LNCaP clone FGC (cell line): ENCODE measurements around the gene CDKAL1.

ENCODE experiments used
- DNase-seq: peaks from one replicate; pipeline ENCODE4 v3.0.0-alpha.2; 2011; ENCODE audit warnings: low read depth
- H3K4me3 ChIP-seq: 2 replicates; pipeline ENCODE4 v1.5.1; 2011; ENCODE audit warnings: mild to moderate bottlenecking, low read depth, low read length, control low read depth
- TF ChIP-seq, protein P1 (sequence below): IDR thresholded peaks from 2 replicates; pipeline ENCODE4 v1.5.1; 2012; ENCODE audit warnings: mild to moderate bottlenecking; ENCODE audit not compliant: control insufficient read depth, insufficient read depth; ENCODE audit errors: extremely low read depth

CDKAL1 gene

DNA sequence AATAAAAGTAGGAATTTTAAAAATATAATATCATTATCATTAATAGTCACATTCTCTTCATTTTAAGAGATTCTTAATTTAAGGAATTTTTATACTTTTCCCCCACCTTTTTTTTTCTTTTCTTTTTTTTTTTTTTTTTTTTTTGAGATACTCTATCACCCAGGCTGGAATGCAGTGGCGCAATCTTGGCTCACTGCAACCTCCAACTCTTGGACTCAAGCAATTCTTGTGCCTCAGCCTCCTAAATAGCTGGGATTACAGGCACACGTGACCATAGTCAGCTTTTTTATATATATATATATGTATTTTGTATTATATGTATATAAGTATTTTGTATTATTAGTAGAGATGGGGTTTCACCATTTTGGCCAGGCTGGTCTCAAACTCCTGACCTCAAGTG lies 457.7 kb downstream of the CDKAL1 start:
- no peak overlapping the region for H3K4me3 ChIP-seq
- no peak for DNase-seq
- TF ChIP-seq, protein P1, sequence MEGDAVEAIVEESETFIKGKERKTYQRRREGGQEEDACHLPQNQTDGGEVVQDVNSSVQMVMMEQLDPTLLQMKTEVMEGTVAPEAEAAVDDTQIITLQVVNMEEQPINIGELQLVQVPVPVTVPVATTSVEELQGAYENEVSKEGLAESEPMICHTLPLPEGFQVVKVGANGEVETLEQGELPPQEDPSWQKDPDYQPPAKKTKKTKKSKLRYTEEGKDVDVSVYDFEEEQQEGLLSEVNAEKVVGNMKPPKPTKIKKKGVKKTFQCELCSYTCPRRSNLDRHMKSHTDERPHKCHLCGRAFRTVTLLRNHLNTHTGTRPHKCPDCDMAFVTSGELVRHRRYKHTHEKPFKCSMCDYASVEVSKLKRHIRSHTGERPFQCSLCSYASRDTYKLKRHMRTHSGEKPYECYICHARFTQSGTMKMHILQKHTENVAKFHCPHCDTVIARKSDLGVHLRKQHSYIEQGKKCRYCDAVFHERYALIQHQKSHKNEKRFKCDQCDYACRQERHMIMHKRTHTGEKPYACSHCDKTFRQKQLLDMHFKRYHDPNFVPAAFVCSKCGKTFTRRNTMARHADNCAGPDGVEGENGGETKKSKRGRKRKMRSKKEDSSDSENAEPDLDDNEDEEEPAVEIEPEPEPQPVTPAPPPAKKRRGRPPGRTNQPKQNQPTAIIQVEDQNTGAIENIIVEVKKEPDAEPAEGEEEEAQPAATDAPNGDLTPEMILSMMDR = no peak

DNA sequence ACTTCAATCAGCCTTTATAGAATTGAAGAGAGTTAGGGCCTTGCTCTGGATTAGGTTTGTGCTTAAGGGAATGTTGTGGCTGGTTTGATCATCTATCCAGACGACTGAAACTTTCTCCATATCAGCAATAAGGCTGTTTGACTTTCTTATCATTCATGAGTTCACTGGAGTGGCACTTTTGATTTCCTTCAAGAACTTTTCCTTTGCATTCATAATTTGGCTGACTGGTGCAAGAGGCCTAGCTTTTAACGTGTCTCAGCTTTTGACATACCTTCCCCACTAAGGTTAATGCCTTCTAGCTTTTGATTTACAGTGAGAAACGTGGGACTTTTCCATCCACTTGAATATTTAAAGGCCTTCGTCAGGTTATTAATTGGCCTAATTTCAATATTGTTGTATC lies 461.8 kb downstream of the CDKAL1 start:
- TF ChIP-seq, protein P1 = no peak
- DNase-seq = no peak
- H3K4me3 ChIP-seq = no peak overlapping the region

DNA sequence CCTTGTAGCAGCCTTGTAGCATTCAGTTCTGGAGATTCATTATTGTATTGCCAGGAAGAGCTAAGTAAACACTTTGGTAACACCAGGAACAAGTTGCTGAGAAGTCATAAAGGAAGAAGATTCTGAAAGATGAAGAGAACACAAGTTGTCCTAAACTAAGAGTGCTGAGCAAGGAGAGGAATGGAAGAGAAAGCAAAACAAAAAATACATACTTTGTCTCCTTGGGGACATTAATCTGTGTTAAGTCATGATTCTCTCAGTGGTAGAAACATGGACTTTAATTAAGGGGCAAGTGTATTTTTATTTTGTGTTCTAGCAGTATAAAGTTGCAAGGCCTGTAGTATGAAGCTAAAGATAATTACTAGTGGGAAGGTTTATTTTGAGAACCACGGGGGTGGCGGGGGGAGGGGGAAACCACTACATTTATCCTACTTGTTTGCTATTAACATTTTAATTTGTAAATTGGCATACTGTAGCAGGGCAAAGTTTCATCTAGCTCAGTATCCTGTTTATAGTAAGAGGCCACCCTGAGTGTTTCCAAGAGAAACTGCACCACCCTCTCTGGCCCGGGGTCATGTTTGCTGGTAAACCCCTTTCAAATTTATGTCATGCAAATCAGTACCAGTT lies 463.0 kb downstream of the CDKAL1 start:
- H3K4me3 ChIP-seq = no peak overlapping the region
- TF ChIP-seq, protein P1 = no peak
- no peak for DNase-seq

DNA sequence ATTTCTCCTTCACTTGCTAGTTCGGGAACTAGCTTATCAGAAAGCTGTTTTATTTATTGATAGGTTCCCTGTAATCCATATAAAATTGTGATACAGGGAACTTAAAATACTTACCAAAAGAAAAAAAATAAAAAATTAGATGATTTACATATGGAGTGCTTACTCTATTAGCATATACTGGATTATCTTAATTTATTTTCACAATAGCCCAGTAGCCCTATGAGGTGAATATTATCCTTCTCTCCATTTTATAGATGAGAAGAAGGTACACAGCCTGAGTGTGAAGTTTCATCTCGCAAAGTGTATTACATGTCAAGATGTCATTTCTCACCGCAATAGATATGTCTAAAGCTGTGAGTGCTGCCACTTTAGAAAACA lies 463.5 kb downstream of the CDKAL1 start:
- DNase-seq = no peak
- TF ChIP-seq, protein P1 = no peak
- H3K4me3 ChIP-seq = no peak overlapping the region

DNA sequence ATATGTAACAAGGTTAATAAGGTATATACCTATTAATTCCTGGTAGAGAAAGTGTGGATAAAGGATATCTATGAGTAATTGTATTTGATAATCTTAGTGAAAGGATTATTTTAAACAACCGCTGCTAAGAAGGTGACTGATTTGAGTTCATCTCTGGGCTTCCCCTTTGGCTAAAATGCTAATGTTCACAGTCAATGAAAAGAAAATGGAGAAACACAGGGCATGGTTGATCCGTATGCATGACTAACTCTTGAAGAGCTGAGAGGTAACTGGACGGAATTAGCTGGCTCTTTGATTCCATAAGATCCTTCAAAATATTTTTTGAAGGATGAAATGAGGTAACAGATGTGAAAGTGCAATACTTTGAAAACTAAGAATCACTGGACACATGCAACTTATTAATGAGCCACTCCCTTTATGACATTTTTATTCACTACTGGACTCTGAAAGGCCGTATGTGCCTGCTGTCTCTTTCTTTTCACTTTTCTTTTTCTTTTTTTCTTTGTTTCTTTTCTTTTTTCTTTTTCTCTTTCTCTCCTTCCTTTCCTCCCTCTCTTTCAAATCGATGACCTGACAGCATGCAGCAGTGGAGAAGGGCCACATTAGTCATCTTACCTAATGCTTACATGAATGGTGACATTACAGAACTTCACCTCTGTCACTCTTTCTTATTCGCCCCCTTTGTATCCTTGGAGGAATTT lies 464.6 kb downstream of the CDKAL1 start:
- no peak for DNase-seq
- TF ChIP-seq, protein P1 = no peak
- H3K4me3 ChIP-seq = no peak overlapping the region

DNA sequence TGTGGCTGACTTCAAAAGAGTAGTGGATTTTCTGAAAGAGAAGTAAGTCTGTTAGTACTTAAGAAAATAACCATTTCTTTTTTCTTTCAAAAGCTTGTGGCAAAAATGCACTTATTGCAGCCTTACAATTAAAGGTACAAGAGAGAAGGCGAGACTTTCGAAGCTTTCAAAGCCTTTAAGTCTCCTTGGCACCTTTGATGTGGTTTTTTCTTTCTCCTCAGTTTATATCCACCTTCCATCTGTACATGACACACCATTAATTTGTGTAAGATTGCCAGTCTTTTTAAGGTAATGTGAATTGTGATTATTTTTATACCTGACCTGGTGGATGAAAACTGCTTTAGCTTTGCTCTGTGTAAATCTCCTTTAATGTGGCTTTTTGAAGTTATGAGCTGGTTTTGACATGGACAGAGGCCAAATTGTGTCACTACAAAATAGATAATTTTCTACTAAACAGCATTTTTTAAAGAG lies 466.1 kb downstream of the CDKAL1 start:
- no peak for DNase-seq
- TF ChIP-seq, protein P1 = no peak
- no peak overlapping the region for H3K4me3 ChIP-seq
